HL-60 (cell line): ENCODE results near the gene ANKRD30A.
"Not testable (repeated sequence)": the region's sequence is repeated elsewhere in the genome, so short reads cannot be mapped to it uniquely, and the experiment has no call there.

Experiments
- CTCF ChIP-seq: IDR thresholded peaks from one replicate; pipeline ENCODE4 v1.5.1; 2011; ENCODE audit warnings: low read length, control low read depth, inconsistent platforms; ENCODE audit not compliant: insufficient read depth
- POLR2AphosphoS5 ChIP-seq: IDR thresholded peaks from 2 replicates; pipeline ENCODE4 v1.6.1; 2012; ENCODE audit warnings: low read depth

- TF ChIP-seq POLR2AphosphoS5, CTCF: not testable (repeated sequence)
Observed at GRCh38 chr10:37171945-37172344, 46.5 kb downstream of the ANKRD30A start.
